HepG2 (cell line): ENCODE data around the gene CLDN18. TPM values are rescaled to one million over a fixed set of nuclear protein-coding genes. Genes with fewer than 3 reads are reported as not detected.

Experiments used
- ATAC-seq: fragments of 200-7000 bp; cut with Tn5 transposase; 3 replicates; pipeline ENCODE4 v1.9.1; 2020; ENCODE audit warnings: mild to moderate bottlenecking, moderate library complexity
- BruUV-seq: library from RNA; stranded (reverse); fragments of 400-500 nt; replicated peaks from 2 replicates; lab custom pipeline; 2021; lab: Mats Ljungman, UMichigan
- CTCF ChIA-PET: fragments of 300-600 bp; formaldehyde crosslinking; extraction: SDS; loops from one replicate; lab custom pipeline; 2021; ENCODE audit warnings: low total read pairs, inconsistent platforms, low intra/inter-chr PET ratio; lab: Yijun Ruan, JAX
- POLR2A ChIA-PET: fragments of 350-600 bp; sonication (Branson Sonifier 250); formaldehyde crosslinking; loops from one replicate; lab custom pipeline; 2020; ENCODE audit warnings: antibody characterized with exemption, inconsistent platforms; lab: Yijun Ruan, JAX
- DNase-seq: peaks from one replicate; pipeline ENCODE4 v3.0.0-alpha.2; 2015; ENCODE audit warnings: low spot score
- FAIRE-seq: peaks from 3 replicates; lab custom pipeline; 2011; peaks lifted over from hg19 to GRCh38; lab: Jason Lieb, UNC
- H2AFZ ChIP-seq: one replicate; pipeline ENCODE4 v1.6.1; 2011; ENCODE audit warnings: low read length, inconsistent platforms
- H3K27ac ChIP-seq: fragments of 300-600 bp; 3 replicates; pipeline ENCODE4 v1.8.0; 2011; ENCODE audit warnings: mixed run types, mild to moderate bottlenecking, mixed read lengths, low read length, inconsistent platforms; ENCODE audit not compliant: insufficient read depth; ENCODE audit errors: extremely low read length
- H3K27me3 ChIP-seq, 2 experiments: fragments of 200-600 bp in 1 of 2; 2 replicates in 1 of 2; 3 replicates in 1 of 2; pipeline versions ENCODE4 v1.6.0 to v1.8.0; 2011; ENCODE audit warnings: low read length in 2 of 2, mild to moderate bottlenecking in 2 of 2, moderate library complexity in 2 of 2, inconsistent platforms in 1 of 2; ENCODE audit not compliant: insufficient read depth in 2 of 2, control insufficient read depth in 1 of 2
- H3K36me3 ChIP-seq, 2 experiments: fragments of 200-600 bp in 1 of 2; replicated peaks in 1 of 2; 2 replicates in 1 of 2; 3 replicates in 1 of 2; pipeline versions ENCODE4 v1.5.1 to v1.8.0; 2011; ENCODE audit warnings: low read length in 2 of 2, inconsistent platforms in 1 of 2; ENCODE audit not compliant: insufficient read depth in 2 of 2, control insufficient read depth in 1 of 2
- H3K4me1 ChIP-seq: 2 replicates; pipeline ENCODE4 v1.5.1; 2012; ENCODE audit warnings: low read length, inconsistent platforms; ENCODE audit not compliant: insufficient read depth
- H3K4me2 ChIP-seq: 2 replicates; pipeline ENCODE4 v1.6.0; 2011; ENCODE audit warnings: low read depth, low read length, inconsistent platforms
- H3K4me3 ChIP-seq, 3 experiments: fragments of 200-600 bp in 1 of 3; sonication (generic), shearing (Covaris generic) in 1 of 3; replicated peaks in 1 of 3; 2 replicates each; pipeline ENCODE4 v1.5.1; 2011 to 2016; ENCODE audit warnings: low read length in 3 of 3, inconsistent platforms in 2 of 3, low read depth in 2 of 3, mild to moderate bottlenecking in 2 of 3, control low read depth in 1 of 3, mixed read lengths in 1 of 3; ENCODE audit not compliant: insufficient read depth in 1 of 3
- H3K79me2 ChIP-seq: one replicate; pipeline ENCODE4 v1.6.1; 2011; ENCODE audit warnings: low read length, inconsistent platforms; ENCODE audit not compliant: insufficient read depth
- H3K9ac ChIP-seq: 2 replicates; pipeline ENCODE4 v1.6.0; 2011; ENCODE audit warnings: mild to moderate bottlenecking, low read depth, low read length, inconsistent platforms; ENCODE audit not compliant: insufficient read depth
- H3K9me3 ChIP-seq: 2 replicates; pipeline ENCODE4 v1.5.1; 2012; ENCODE audit warnings: mild to moderate bottlenecking, low read length
- H4K20me1 ChIP-seq: 2 replicates; pipeline ENCODE4 v1.6.0; 2011; ENCODE audit warnings: inconsistent platforms, mild to moderate bottlenecking, low read length, moderate library complexity; ENCODE audit not compliant: insufficient read depth
- ARID3A ChIP-seq: IDR thresholded peaks from 2 replicates; pipeline ENCODE4 v1.6.1; 2012; ENCODE audit warnings: low read depth, low read length, improper control_type of control experiment
- CBX5 ChIP-seq: sonication (generic); formaldehyde crosslinking; IDR thresholded peaks from 2 replicates; pipeline ENCODE4 v1.4.0; 2020; ENCODE audit warnings: missing genetic modification reagents, borderline replicate concordance
- ESRRA ChIP-seq: sonication (generic); formaldehyde crosslinking; IDR thresholded peaks from 2 replicates; pipeline ENCODE4 v1.5.1; 2020; ENCODE audit warnings: mild to moderate bottlenecking, low read depth, missing genetic modification reagents
- GATAD2A ChIP-seq: IDR thresholded peaks from 2 replicates; pipeline ENCODE4 v1.6.1; 2016
- NFAT5 ChIP-seq: sonication (generic); formaldehyde crosslinking; IDR thresholded peaks from 2 replicates; pipeline ENCODE4 v1.4.0; 2020; ENCODE audit warnings: missing genetic modification reagents
- PHF5A ChIP-seq: IDR thresholded peaks from one replicate; pipeline ENCODE4 v1.6.1; 2018; ENCODE audit warnings: low read depth, missing genetic modification reagents; ENCODE audit not compliant: unreplicated experiment
- RBAK ChIP-seq: sonication (generic); formaldehyde crosslinking; IDR thresholded peaks from 2 replicates; pipeline ENCODE4 v1.5.1; 2020; ENCODE audit warnings: mild to moderate bottlenecking, missing genetic modification reagents
- RBM22 ChIP-seq: fragments of 200-400 bp; formaldehyde crosslinking; optimal IDR thresholded peaks from 2 replicates; pipeline ENCODE3; 2017; ENCODE audit warnings: mild to moderate bottlenecking, low read length, moderate library complexity
- ZBTB4 ChIP-seq: sonication (generic); formaldehyde crosslinking; IDR thresholded peaks from 2 replicates; pipeline ENCODE4 v1.4.0; 2020; ENCODE audit warnings: missing genetic modification reagents, mild to moderate bottlenecking, borderline replicate concordance
- ZBTB7A ChIP-seq: sonication (generic); formaldehyde crosslinking; IDR thresholded peaks from 2 replicates; pipeline ENCODE4 v1.8.0; 2022; ENCODE audit warnings: mild to moderate bottlenecking, missing genetic modification reagents
- ZFAT ChIP-seq: sonication (generic); formaldehyde crosslinking; conservative IDR thresholded peaks from 2 replicates; pipeline ENCODE4 v1.8.1; 2023; ENCODE audit warnings: missing genetic modification reagents, inconsistent platforms
- ZNF101 ChIP-seq: sonication (generic); formaldehyde crosslinking; IDR thresholded peaks from 2 replicates; pipeline ENCODE4 v1.4.0; 2020; ENCODE audit warnings: mild to moderate bottlenecking, low read depth, missing genetic modification reagents, borderline replicate concordance
- WGBS: methylation state at CpG from one replicate; pipeline ENCODE4 v1.1.6; 2017; ENCODE audit warnings: low lambda C conversion rate; 5-methylcytosine and 5-hydroxymethylcytosine counted together
- in situ Hi-C: cut with HindIII; loops from 2 replicates; pipeline ENCODE4 v1.10.0; 2017; ENCODE audit warnings: low pct_unique_long_range_greater_than_20kb; ENCODE audit not compliant: extremely low pct_ligation_motif_present
- intact Hi-C: fragments of 100-400 bp; cut with micrococcal nuclease; formaldehyde crosslinking; loops from one replicate; pipeline ENCODE4 v1.10.0; 2022; ENCODE audit not compliant: unreplicated experiment
- polyA plus RNA-seq, 8 experiments: library from polyadenylated mRNA; depleted of rRNA in 3 of 8; stranded (reverse) in 7 of 8; unstranded in 1 of 8; fragments of >200 nt; fragmentation: Illumina TruSeq in 4 of 8; extraction: Trizol in 4 of 8; gene quantifications; 2 replicates each; pipeline versions ENCODE4 v1.2.1 to v1.2.3, GENCODE V29; 2011 to 2016; ENCODE audit warnings: low read depth in 4 of 8, missing spikeins in 1 of 8, mixed read lengths in 1 of 8; ENCODE audit not compliant: insufficient read depth in 1 of 8
- total RNA-seq, 5 experiments: library from RNA; depleted of rRNA; stranded (reverse); fragments of >200 nt; fragmentation: Illumina TruSeq; extraction: Trizol; gene quantifications; 2 replicates each; pipeline ENCODE4 v1.2.3, GENCODE V29; 2016; ENCODE audit warnings: low read depth in 1 of 5

The CLDN18 gene
- total and polyA plus RNA-seq, 2 of the 13 experiments (the other 11 are each of a cell fraction or from before 2014, with no cell fraction given), result not detected

- BruUV-seq, result no TSS peak
- in situ Hi-C loops, result no loop called here
- no peak for FAIRE-seq
- Histone ChIP-seq H3K27ac (no peak overlapping the region), H3K9ac (no peak overlapping the region), H3K36me3 (no peaks in the 10 kb centered on the region), H3K4me2 (no peak overlapping the region), H3K79me2 (no peaks in the 10 kb centered on the region), H3K27me3 (no peaks in the 10 kb centered on the region), H3K4me1 (no peaks in the 10 kb centered on the region), H2AFZ (no peak overlapping the region), H4K20me1 (no peaks in the 10 kb centered on the region), H3K9me3 (no peaks in the 10 kb centered on the region), H3K4me3 (no peak overlapping the region)
- CTCF ChIA-PET, result no interaction called here
- intact Hi-C loops, result no loop called here
- 30% methylated on average over 2 of the region's 2 CpGs for WGBS
- ATAC-seq, result no peak
- no peak for DNase-seq
- POLR2A ChIA-PET, result no interaction called here
- TF ChIP-seq ARID3A, result no peak
- TF ChIP-seq RBAK (CRISPR knock-in tag), result no peak
- no peak for TF ChIP-seq ZFAT (CRISPR knock-in tag)
- TF ChIP-seq ZBTB7A (CRISPR knock-in tag), result no peak
- TF ChIP-seq PHF5A (CRISPR knock-in tag), result no peak
- no peak for TF ChIP-seq NFAT5 (CRISPR knock-in tag)
- no peak for TF ChIP-seq ESRRA
- no peak for TF ChIP-seq GATAD2A
- no peak for TF ChIP-seq ZBTB4
- TF ChIP-seq ZNF101 (CRISPR knock-in tag), result no peak
- TF ChIP-seq CBX5, result no peak
- no peak for TF ChIP-seq RBM22
Observed at GRCh38 chr3:138042043-138042442, 32.1 kb downstream of the CLDN18 start.
